Endothelial cell (in vitro differentiated cells): Measurements from ENCODE around the gene MYO18B. TPM values are rescaled to one million over a fixed set of nuclear protein-coding genes. Genes with fewer than 3 reads are reported as not detected.

Experiments used
- DNase-seq: peaks from one replicate; pipeline ENCODE4 v3.0.0; 2021; ENCODE audit warnings: low spot score
- H3K27ac Mint-ChIP-seq: one replicate; pipeline ENCODE4 v1.8.0; 2021; ENCODE audit warnings: mixed read lengths, inconsistent platforms; ENCODE audit not compliant: unreplicated experiment
- H3K27me3 Mint-ChIP-seq: one replicate; pipeline ENCODE4 v1.8.0; 2021; ENCODE audit warnings: mild to moderate bottlenecking, moderate library complexity, mixed read lengths, inconsistent platforms; ENCODE audit not compliant: unreplicated experiment
- H3K36me3 Mint-ChIP-seq: one replicate; pipeline ENCODE4 v1.8.0; 2021; ENCODE audit warnings: mild to moderate bottlenecking, low read depth, mixed read lengths, inconsistent platforms; ENCODE audit not compliant: unreplicated experiment
- H3K4me1 Mint-ChIP-seq: one replicate; pipeline ENCODE4 v1.8.0; 2021; ENCODE audit warnings: mild to moderate bottlenecking, mixed read lengths, inconsistent platforms; ENCODE audit not compliant: unreplicated experiment
- H3K4me3 Mint-ChIP-seq: one replicate; pipeline ENCODE4 v1.8.0; 2021; ENCODE audit warnings: mild to moderate bottlenecking, mixed read lengths, inconsistent platforms; ENCODE audit not compliant: unreplicated experiment
- H3K9me3 Mint-ChIP-seq: one replicate; pipeline ENCODE4 v1.8.0; 2021; ENCODE audit warnings: mixed read lengths, inconsistent platforms; ENCODE audit not compliant: unreplicated experiment
- CTCF ChIP-seq: fragments of 200-600 bp; sonication (generic); IDR thresholded peaks from one replicate; pipeline ENCODE4 v1.5.0; 2021; ENCODE audit warnings: antibody characterized with exemption; ENCODE audit not compliant: unreplicated experiment
- total RNA-seq: library from RNA; stranded (reverse); fragmentation: NEBNext Ultra II Directional; extraction: Animal tissue kit (Norgen Biotek cat#: 25700); gene quantifications from one replicate; pipeline ENCODE4 v1.2.1, GENCODE V29; 2021; ENCODE audit not compliant: unreplicated experiment

Gene MYO18B
- total RNA-seq, 1 donor from 2014 or later: not detected

DNA sequence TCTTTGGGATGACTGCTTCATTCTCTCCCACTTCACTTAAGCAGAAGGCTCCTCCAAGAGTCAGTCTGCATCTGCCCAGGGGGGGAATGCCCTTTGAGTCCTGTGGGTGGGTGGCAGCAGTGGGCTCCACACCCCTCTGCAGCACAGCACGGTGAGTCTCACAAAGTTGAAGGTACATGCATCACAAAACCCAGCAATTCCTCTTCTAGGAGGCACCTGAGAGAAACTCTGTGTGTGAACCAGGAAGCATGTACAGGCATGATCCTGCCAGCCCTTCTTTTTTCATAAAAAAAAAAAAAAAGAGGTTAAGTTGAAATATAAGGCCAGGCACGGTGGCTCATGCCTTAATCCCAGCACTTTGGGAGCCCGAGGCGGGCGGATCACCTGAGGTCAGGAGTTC is 87.2 kb downstream of the MYO18B start:
- Mint-ChIP-seq H3K9me3 (no peaks in the 10 kb centered on the region), H3K27me3 (no peaks in the 10 kb centered on the region), H3K36me3 (no peaks in the 10 kb centered on the region), H3K4me3 (no peak overlapping the region), H3K4me1 (no peaks in the 10 kb centered on the region), H3K27ac (no peak overlapping the region)
- no peak for TF ChIP-seq CTCF
- no peak for DNase-seq

GRCh38 chr22:25829808-25830777 is 88.1 kb downstream of the MYO18B start:
- no peak for TF ChIP-seq CTCF
- Mint-ChIP-seq H3K27me3 (no peaks in the 10 kb centered on the region), H3K9me3 (no peaks in the 10 kb centered on the region), H3K4me1 (no peaks in the 10 kb centered on the region), H3K4me3 (no peak overlapping the region), H3K27ac (no peak overlapping the region), H3K36me3 (no peaks in the 10 kb centered on the region)
- DNase-seq: no peak

DNA sequence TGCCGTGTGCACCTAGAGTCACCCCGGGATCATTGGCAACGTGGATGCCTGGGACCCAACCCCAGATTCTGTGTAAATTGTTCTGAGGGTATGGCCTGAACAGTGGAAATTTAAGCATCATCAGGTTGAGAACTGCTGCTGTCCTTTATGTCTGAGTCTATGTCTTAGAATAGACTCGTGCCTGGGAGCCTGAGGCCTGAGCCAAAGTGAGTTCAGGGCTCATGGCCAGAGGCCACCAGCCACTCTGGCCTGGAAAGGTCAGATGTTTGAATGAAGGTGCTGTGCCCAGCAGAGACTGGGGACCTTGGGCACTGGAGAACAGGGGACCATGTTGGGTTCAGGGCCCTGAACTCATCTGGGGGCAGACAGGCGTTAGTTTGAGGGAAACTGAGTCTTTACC is 91.1 kb downstream of the MYO18B start:
- Mint-ChIP-seq H3K27me3 (peaks cover 3% of the 10 kb centered on the region), H3K9me3 (no peaks in the 10 kb centered on the region), H3K4me1 (no peaks in the 10 kb centered on the region), H3K36me3 (no peaks in the 10 kb centered on the region), H3K27ac (no peak overlapping the region), H3K4me3 (no peak overlapping the region)
- DNase-seq: no peak
- no peak for TF ChIP-seq CTCF

DNA sequence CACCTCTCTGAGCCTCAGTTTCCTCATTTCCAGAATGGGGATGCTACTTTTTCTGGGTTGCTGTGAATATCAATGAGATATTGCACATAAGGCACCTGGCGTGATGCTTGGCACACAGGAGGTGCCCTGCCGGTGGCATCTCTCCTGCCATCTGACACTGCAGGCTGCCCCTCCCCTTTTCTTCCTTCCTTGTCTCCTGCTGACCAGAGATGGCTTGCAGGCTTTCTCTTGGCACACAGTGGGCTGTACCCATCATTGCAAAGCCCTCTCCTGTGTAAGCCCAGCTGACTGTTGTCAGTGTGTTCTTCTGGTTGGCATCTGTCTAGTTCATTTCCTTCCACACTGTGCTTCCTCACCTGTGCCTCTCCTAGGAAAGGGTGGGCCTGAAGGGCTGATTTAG is 91.7 kb downstream of the MYO18B start:
- no peaks in the 10 kb centered on the region for H3K36me3 Mint-ChIP-seq
- H3K4me1 Mint-ChIP-seq: no peaks in the 10 kb centered on the region
- DNase-seq: no peak
- H3K27me3 Mint-ChIP-seq: peaks cover 3% of the 10 kb centered on the region
- TF ChIP-seq CTCF: no peak
- no peaks in the 10 kb centered on the region for H3K9me3 Mint-ChIP-seq
- no peak overlapping the region for H3K4me3 Mint-ChIP-seq
- no peak overlapping the region for H3K27ac Mint-ChIP-seq

GRCh38 chr22:25834490-25834889 is 92.5 kb downstream of the MYO18B start:
- DNase-seq: no peak
- no peak overlapping the region for H3K4me3 Mint-ChIP-seq
- H3K27ac Mint-ChIP-seq: no peak overlapping the region
- H3K36me3 Mint-ChIP-seq: no peaks in the 10 kb centered on the region
- H3K27me3 Mint-ChIP-seq: peaks cover 3% of the 10 kb centered on the region
- H3K4me1 Mint-ChIP-seq: no peaks in the 10 kb centered on the region
- H3K9me3 Mint-ChIP-seq: no peaks in the 10 kb centered on the region
- no peak for TF ChIP-seq CTCF
